Right renal pelvis (tissue), 4 donors: Measurements from ENCODE around the gene MINDY2. TPM values are rescaled to one million over a fixed set of nuclear protein-coding genes. Genes with fewer than 3 reads are reported as not detected.
A peak's percentile ranks its signal among the peaks of the same experiment; 100 is the strongest.
"Not testable (repeated sequence)": the region's sequence is repeated elsewhere in the genome, so short reads cannot be mapped to it uniquely, and the experiment has no call there.

ENCODE experiments used
- DNase-seq, 4 donors: peaks; one replicate each; pipeline ENCODE4 v3.0.0-alpha.2; 2013; ENCODE audit warnings: low read depth in 4 of 4, low spot score in 3 of 4, missing footprints in 1 of 4
- polyA plus RNA-seq, 4 donors: library from polyadenylated mRNA; unstranded; fragments of 120-200 nt; gene quantifications; one replicate each; pipeline ENCODE4 v1.2.1, GENCODE V29; 2013; ENCODE audit not compliant: insufficient read length in 4 of 4

The MINDY2 gene
- polyA plus RNA-seq, 4 donors = 27.0 to 35.5 (median 29.3) TPM

DNA sequence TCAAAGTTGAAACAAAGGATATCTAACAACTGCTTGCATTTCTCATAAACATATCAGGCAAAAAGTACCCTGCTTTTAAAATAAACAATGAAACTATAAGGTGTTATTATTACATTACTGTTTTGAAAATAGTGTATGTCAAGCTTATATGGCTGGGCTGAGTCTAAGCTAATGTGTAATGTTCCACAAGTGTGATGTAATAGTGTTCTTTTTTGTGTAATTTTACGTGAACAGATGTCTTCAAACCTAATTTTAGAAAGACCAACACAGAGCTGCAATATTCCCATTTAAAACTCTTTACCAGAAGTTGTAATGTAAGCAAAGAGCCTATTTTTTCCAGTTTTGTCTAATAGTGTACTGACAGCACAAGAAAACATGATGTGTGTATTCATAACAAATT is 34.0 kb downstream of the MINDY2 start:
- DNase-seq = no peak

DNA sequence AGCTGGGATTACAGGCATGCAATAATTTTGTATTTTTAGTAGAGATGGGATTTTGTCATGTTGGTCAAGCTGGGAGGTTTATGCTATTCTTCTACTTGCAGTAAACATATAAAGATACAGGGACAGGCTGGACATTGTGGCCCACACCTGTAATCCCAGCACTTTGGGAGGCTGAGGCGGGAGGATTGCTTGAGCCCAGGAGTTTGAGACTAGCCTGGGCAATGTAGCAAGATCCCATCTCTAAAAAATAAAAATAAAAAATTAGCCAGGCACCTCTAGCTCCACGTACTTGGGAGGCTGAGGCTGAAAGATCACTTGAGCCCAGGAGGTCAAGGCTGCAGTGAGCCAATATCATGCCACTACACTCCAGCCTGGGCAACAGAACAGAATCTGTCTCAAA is 52.2 kb downstream of the MINDY2 start:
- DNase-seq = not testable (repeated sequence)

DNA sequence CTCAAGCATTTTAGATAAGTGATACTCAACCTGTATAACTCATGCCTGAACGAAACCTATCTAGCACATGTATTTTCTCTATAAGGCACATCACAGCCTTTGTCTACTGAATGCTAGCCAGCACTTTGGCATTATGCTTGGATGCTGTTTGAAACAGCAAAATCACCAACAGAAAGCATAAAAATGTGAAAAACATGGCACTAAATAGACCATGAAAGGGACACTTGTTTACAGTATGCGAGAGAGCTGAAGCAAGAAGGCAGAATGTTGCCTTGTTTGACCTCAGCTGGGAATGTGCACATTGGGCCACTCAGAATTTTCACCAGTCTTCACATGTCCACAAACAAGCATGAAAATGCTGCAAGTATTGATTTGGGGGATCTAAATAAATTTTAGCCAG is 59.5 kb downstream of the MINDY2 start:
- no peak for DNase-seq

DNA sequence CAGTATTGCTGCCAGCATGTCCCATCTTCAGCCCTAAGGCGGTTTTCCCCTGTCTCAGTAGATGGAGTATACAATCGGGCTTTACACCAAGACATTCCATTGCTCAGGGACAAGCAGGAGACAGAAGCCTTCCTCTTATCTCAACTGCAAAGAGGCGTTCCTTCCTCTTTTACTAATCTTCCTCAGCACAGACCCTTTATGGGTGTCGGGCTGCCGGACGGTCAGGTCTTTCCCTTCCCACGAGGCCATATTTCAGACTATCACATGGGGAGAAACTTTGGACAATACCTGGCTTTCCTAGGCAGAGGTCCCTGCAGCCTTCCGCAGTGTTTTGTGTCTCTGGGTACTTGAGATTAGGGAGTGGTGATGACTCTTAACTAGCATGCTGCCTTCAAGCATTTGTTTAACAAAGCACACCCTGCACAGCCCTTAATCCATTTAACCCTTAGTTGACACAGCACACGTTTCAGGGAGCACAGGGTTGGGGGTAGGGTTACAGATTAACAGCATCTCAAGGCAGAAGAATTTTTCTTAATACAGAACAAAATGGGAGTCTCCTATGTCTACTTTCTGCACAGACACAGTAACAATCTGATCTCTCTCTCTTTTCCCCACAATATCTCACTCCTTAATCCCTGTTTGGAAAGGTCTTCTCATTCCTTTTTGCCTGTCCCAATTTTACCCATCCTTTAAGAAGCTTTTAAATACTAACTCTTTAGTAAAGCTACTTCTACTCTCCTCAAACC is 62.8 kb downstream of the MINDY2 start:
- DNase-seq = not testable (repeated sequence)

DNA sequence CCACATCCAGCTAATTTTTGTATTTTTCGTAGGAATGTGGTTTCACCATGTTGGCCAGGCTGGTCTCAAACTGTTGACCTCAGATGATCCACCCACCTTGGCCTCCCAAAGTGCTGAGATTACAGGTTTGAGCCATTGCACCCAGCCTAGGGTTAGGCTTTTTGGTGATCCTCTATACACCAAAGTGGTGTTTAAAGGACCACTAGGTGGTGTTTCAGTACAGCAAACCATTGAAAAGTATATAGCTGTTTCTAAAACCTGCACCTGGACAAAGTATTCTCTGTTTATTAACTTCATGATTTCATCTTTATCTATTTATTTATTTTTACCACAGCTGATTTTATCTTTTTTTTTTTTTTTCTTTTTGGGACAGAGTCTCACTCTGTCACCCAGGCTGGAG is 68.4 kb downstream of the MINDY2 start:
- no peak for DNase-seq

DNA sequence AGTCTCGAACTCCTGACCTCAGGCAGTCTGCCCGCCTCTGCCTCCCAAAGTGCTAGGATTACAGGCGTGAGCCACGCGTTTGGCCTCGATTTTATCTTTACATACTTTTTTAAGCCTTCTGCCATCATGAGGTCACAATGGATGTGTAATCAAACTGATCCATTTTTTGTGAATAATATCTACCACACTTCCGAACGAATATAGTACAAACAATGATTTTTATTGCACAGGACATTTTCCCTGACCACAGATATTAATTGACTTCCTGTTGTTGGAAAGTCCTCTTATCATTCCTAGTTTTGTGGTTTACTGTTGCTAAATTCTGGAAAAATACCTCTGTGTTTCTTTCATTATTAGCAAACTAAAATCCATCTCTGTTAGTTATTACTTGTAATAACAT is 68.9 kb downstream of the MINDY2 start:
- DNase-seq = no peak

DNA sequence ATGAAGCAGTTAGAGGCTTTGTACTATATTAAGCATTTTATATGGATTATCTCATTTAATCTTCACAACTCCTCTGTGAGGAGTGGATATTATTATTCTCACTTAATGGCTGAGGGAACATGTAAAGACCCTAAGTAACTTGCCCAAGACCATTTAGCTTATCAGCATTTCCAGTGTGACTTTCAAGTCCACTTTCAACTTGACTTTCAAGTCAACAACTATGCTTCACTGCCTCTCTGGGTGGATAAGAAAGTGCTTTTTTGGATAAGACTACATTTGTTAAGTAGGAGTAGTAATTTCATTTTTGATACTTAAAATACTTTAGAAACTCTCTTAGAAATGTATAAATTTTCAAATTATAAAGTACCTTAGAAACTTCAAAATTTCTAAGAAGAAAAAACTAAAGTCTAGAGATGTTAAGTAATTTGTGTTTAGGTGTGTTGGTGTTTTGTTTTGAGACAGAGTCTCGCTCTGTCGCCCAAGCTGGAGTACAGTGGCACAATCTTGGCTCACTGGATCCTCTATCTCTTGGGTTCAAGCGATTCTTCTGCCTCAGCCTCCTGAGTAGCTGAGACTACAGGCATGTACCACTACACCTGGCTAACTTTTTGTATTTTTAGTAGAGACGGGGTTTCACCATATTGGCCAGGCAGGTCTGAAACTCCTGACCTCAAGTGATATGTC is 71.8 kb downstream of the MINDY2 start:
- DNase-seq = no peak

DNA sequence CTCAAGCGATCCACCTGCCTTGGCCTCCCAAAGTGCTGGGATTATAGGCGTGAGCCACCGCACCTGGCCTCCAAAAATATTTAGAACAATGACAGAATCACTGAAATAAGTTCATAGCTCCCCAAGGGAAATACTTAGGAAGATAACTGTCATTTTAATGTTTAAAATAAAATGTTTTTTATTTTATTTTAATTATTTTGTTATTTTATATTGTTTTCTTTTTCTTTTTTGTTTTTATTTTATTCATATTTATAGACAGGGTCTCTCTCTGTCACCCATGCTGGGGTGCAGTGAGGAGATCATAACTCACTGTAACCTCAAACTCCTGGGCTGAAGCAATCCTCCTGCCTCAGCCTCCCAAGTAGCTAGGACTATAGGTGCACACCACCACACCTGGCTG is 80.1 kb downstream of the MINDY2 start:
- not testable (repeated sequence) for DNase-seq

DNA sequence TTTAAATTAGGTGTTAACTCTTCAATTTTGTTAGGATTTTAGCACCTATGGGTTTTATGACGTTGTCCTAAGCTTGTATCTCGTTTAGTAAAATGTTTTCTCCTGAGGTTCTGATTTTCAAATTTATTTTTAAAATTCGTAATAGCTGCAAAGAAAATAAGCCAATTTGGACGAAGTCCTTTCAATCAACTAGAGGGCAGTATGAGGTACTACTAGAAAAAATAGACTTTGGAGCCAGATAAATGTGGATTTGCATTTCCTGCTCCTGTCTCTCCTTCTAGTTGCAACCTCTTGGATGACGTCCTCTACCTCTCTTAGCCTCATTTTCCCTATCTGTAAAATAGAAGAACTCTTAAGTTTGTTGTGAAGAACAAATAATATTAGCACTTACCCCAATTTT is 81.2 kb downstream of the MINDY2 start:
- DNase-seq = no peak

DNA sequence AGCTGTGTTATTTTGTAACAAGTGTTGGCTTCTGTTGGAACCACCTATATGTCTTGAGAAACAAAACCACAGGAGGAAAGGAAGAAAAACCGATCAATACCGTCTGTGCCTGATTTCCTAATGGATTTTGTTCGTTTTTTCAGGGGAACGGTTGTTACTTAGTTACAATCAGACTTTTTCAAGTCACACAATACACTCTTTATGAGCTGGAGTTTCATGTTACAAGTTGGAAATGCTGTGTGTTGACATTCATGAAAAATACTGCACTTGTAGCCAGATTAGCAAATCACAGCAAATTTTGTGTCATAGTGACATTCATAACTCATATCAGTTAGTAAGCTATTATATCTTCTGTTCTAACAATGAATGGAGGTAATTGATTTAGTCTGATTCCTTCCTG is 83.5 kb downstream of the MINDY2 start:
- no peak for DNase-seq

DNA sequence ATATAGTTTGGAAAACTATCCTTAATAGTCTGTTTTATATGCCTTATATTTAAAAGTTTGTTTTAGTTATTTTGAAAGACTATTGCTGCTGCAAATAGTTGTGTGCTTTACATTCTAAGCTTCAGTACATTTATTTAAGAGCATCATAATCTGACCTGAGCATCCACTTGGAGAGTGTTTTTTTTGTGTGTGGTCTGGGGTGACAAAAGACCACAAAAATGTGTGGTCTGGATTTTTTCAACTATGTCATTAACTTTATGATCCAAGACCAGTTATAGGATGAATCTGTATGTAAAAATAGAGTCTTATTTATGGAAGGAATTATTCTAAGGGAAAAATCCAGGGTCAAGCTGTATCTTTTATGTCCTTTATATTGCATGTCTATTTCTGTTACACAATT is 85.0 kb downstream of the MINDY2 start:
- peak in 2 of 4 donors; percentile 12 to 25 for DNase-seq

DNA sequence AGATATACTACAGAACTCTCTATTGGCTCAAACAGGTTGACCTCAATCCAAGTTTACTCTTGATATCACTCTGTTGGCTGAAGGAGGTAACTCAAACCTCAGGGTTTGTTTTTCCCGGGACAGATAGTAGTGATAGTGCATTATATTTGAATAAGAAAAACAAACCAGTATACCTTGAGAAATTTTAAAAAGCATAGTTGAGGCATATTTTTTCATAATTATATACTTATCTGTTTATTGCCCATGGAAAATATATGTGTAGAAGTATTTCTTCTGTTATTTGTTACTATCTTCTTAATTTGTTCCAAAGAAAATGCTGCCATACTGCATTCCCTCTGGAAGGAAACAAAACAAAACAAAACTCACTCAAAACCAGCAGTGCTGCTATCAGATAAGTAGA is 85.5 kb downstream of the MINDY2 start:
- not testable (repeated sequence) for DNase-seq

DNA sequence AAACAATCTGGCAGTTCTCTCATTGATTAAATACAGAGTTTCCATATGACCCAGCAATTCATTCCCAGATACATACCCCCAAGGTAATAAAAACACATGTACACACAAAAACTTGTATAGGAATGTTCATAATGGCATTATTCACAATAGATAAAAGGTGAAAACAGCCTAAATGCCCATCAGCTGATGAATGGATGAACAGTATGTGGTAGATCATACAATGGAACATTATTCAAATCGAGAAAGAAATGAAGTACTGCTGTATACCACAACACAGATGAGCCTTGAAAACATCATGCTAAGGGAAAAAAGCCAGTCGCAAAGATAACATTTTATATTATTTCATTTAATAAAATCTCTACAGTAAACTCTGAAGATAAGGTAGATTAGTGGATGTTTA is 91.2 kb downstream of the MINDY2 start:
- no peak for DNase-seq

DNA sequence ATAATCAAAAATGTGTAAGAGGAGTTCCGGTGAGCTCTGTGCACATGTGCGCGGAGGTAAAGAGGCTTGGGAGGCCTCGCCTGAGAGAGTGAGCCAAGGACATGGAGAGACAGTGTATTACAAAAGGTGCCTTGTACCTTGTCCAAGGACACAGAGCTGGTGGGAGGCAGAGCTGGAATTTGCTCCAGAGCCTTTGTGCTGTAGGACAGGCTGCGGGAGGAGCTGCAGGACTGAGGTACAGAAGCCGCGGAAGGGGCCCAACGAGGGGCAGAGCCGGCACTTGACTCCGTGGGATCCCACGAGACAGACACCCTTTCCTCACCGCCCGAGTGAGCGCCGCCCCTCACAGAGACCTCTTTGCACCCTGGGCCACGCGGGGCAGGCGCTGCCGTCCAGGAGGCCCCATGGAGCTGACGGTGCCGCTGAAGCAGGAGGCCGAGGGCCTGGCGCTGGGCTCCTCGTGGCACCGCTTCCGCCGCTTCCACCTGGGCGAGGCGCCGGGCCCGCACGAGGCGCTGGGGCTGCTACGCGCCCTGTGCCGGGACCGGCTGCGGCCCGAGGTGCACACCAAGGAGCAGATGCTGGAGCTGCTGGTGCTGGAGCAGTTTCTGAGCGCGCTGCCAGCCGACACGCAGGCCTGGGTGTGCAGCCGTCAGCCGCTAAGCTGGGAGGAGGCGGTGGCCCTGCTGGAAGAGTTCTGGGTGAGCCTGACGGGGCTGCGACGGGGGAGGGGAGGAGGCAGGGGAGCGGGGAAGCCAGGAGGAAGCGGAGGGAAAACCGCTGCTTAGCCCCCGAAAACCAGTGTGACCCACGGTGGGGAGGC is 93.7 kb downstream of the MINDY2 start:
- DNase-seq = peak in 3 of 4 donors; percentile 18 to 32 (median 28)

DNA sequence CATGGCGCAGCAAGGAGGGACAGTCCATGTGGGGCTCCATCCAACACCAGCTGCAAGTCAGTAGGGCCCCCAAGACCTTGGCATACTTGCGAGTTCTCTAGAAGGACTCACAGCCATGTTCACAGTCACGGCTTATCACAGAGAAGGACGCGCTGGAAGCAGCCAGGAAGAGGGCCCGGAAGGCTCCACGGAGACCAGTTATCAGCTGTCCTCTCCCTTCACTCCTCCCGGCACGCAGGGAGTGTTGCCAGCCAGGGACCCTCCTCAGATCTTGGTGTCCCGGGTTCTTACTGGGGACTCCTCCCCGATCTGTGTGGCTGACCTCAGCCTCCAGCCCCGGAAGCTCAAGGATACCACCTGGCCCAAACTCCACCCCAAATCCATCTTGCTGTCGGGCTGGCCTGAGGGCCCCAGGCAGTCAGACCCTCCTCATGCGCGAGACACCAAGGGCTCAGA is 94.4 kb downstream of the MINDY2 start:
- peak in 1 of 4 donors; percentile 4 for DNase-seq

DNA sequence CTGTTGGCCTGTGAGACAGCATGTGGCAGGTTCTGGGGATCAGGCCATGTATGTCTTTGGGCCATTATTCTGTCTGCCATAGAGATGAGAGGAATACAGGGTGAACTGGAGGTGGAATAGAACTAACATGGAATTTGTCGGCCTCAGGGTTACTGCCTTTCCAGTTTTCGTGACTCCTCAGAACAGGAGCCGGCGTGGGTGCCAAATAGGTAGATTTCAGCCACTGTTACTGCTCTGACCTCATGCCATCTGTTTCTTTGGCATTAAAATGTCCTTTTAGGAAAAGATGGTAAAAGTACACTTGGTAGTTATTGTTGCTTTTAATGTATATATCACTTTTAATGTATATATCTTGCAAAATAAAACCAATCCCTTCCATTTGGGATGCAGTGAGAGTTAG is 96.8 kb downstream of the MINDY2 start:
- DNase-seq = no peak

DNA sequence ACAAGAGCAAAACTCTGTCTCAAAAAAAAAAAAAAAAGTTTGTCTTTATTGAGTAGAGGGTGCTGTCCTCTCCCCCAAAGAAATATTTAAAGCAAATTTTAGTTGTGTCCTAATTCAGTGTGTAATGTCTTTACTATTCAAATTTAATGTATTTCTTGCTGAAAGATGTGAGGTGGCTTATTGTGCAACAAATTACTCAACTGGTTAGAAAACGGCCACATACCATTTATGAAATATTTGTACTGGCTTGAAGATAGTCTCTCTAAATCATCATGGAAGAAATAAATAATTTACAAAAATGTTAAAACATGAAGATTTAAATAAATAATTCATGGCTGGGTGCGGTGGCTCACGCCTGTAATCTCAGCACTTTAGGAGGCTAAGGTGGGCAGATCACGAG is 99.3 kb downstream of the MINDY2 start:
- DNase-seq = no peak

DNA sequence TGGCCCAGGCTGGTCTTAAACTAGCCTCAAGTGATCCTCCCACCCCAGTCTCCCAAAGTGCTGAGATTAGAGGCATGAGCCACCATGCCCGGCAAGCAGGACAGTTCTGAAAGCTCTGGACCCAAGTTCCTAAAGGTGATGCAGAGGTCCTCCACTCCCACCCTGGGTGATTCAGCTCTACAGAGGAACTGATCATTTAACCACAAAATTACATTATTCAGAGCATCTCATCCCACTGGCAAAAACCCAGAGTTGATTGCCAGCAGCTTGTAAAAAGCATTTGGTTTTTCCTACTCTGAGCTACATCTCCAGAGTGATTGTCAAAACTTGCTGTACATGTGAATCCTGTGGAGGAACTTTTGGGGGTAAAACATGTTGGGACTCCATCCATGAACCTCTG is 102.2 kb downstream of the MINDY2 start:
- DNase-seq = no peak

DNA sequence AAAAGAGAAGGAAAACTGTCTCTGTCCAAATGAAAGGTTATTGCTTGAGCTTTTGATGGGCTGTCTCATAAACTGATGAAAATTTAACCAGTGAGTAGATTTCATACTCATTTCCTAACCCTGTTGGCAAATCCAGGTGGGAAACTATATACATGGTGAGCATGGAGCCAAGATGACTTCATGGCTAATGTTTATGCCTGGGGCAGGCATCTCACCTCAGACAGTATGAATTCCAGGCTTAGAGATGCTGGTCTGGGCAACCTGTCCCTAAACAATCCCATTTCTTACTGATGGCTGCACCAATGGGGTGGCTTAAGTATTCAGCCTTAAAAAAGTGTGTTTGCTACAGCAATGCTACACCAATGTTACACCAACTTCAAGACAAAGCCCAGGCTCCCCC is 104.2 kb downstream of the MINDY2 start:
- no peak for DNase-seq

DNA sequence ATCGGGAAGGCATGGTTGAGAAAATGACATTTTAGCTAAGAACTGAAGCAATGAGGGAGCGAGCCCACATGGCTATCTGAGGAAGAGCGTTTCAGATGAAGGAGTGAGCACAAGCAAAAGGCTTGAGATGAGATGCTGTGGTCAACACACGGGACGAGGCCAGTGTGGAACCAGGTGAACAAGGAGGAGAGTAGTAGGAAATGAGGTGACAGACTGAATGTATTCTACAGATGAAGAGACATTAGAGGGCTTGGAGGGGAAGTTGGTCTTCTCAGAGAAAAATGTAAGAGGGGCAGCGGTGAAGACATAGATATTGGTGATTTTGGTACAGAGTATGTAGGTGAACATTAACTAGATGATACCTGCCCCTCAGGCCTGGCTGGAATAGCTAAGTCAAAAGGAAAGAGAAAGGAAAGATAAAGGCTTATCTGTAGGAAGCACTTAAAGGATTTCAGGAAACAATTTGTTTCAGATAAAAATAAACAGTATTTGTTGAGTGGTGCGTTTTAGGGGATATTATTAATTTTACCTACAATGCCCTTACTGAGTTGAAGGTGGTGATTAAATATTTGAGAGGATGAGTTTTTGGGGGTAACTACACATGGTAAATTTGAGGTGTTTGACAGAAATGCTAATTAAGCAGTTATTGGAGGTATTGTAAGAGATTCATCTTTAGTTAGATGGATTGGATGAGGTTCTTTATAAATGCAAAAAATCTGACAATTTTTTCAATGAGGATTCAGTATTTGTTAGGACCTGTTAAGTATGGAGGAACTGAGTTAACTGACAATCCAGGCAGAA is 105.4 kb downstream of the MINDY2 start:
- DNase-seq = no peak
